ENCODE data around the gene FBXO36.

The FBXO36 gene

GRCh38 chr2:229969921-229970320 is 47.6 kb downstream of the FBXO36 start:
- H3K27me3 ChIP-seq (ENCODE audit: control insufficient read depth, insufficient read depth, low read length) = no peaks in the 10 kb centered on the region

GRCh38 chr2:229970406-229970805 is 48.1 kb downstream of the FBXO36 start:
- H3K36me3 ChIP-seq (ENCODE audit: control insufficient read depth, insufficient read depth, low read length) = no peaks in the 10 kb centered on the region
- H3K27me3 ChIP-seq (ENCODE audit: control insufficient read depth, insufficient read depth, low read length) = no peaks in the 10 kb centered on the region
- no peak overlapping the region for H3K27ac ChIP-seq (ENCODE audit: low read depth, low read length)
- H3K9ac ChIP-seq (ENCODE audit: low read length) = no peak overlapping the region
- H3K4me1 ChIP-seq (ENCODE audit: control insufficient read depth, insufficient read depth, low read length) = peaks cover 4% of the 10 kb centered on the region; the same call in 1 of the 2 replicates
- H3K9me3 ChIP-seq (ENCODE audit: control insufficient read depth, insufficient read depth, low read depth, low read length) = no peaks in the 10 kb centered on the region
- H3K4me3 ChIP-seq (ENCODE audit: low read depth, low read length) = no peak overlapping the region

More at GRCh38 chr2:229969921-229970320, 47.6 kb downstream of the FBXO36 start:
- no peak overlapping the region for H3K9ac ChIP-seq (ENCODE audit: low read length)
- H3K4me1 ChIP-seq (ENCODE audit: control insufficient read depth, insufficient read depth, low read length) = peaks cover 4% of the 10 kb centered on the region; the same call in 1 of the 2 replicates
- no peaks in the 10 kb centered on the region for H3K36me3 ChIP-seq (ENCODE audit: control insufficient read depth, insufficient read depth, low read length)
- no peak overlapping the region for H3K27ac ChIP-seq (ENCODE audit: low read depth, low read length)
- H3K9me3 ChIP-seq (ENCODE audit: control insufficient read depth, insufficient read depth, low read depth, low read length) = no peaks in the 10 kb centered on the region
- H3K4me3 ChIP-seq (ENCODE audit: low read depth, low read length) = no peak overlapping the region

DNA sequence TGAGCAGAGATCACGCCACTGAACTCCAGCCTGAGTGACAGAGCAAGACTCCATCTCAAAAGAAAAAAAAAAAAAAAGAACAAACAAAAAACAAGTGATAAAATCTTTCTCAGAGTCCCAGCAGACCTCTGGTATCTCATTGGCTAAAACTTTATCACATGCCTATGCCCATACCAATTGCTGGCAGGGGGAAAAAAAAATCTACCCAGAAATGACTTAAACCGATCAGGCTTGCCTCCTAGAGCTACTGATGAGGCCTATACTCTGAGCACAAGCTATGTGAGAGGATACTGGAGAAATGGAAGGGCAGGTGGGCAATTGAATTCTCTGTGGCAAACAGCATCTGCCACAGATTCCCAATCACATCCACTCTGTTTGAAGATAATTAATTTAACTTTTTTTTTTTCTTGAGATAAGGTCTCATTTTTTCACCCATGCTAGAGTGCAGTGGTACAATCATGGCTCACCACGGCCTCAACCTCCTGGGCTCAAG is 49.0 kb downstream of the FBXO36 start:
- H3K9ac ChIP-seq (ENCODE audit: low read length) = no peak overlapping the region
- no peak overlapping the region for H3K27ac ChIP-seq (ENCODE audit: low read depth, low read length)
- H3K36me3 ChIP-seq (ENCODE audit: control insufficient read depth, insufficient read depth, low read length) = no peaks in the 10 kb centered on the region
- no peak overlapping the region for H3K4me3 ChIP-seq (ENCODE audit: low read depth, low read length)
- H3K4me1 ChIP-seq (ENCODE audit: control insufficient read depth, insufficient read depth, low read length) = peaks cover 4% of the 10 kb centered on the region; the same call in 1 of the 2 replicates
- no peaks in the 10 kb centered on the region for H3K27me3 ChIP-seq (ENCODE audit: control insufficient read depth, insufficient read depth, low read length)
- H3K9me3 ChIP-seq (ENCODE audit: control insufficient read depth, insufficient read depth, low read depth, low read length) = no peaks in the 10 kb centered on the region

- H3K36me3 ChIP-seq (ENCODE audit: control insufficient read depth, insufficient read depth, low read length) = no peaks in the 10 kb centered on the region
- H3K9ac ChIP-seq (ENCODE audit: low read length) = no peak overlapping the region
- H3K27ac ChIP-seq (ENCODE audit: low read depth, low read length) = no peak overlapping the region
- H3K4me3 ChIP-seq (ENCODE audit: low read depth, low read length) = no peak overlapping the region
- no peaks in the 10 kb centered on the region for H3K9me3 ChIP-seq (ENCODE audit: control insufficient read depth, insufficient read depth, low read depth, low read length)
- H3K27me3 ChIP-seq (ENCODE audit: control insufficient read depth, insufficient read depth, low read length) = no peaks in the 10 kb centered on the region
- peaks cover 4% of the 10 kb centered on the region; the same call in 1 of the 2 replicates for H3K4me1 ChIP-seq (ENCODE audit: control insufficient read depth, insufficient read depth, low read length)
Measured at GRCh38 chr2:229974266-229974665, 52.0 kb downstream of the FBXO36 start.

DNA sequence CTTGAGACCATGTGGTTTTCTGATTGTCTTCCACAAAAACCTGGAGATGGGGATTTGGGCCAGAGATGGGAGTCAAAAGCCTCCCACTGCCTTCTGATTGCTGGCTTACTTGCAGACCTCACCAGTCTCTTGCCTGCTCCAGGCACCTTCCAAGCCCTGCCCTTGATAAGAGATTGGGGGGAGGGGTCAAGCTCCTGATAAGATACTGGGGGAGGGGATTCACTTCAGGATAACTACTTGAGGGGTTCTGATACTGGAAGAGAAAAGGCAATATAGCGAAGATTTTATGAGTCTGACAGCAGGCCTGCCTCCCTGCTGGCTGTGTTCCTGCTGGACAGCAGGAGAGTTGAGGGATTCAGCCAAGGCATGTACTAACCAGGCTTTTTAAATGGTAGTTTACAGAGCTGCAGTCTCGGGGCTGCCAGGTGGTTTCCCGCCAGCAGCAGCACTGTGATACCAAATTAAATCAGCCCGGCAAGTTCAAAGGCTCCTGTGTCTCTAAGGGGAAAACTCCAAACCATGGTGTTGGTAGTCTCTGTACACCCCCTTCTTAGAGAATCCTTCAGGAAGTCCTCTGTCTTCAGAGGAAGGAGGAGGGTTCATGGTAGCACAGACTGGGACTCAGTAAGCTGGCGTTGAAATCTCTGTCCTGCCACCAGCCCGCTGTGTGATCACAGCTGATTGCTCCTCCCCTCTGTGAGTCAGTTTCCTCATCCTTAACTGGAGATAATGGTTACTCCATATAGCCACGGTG is 58.3 kb downstream of the FBXO36 start:
- peak overlapping the region; percentile 14 for H3K9ac ChIP-seq (ENCODE audit: low read length)
- peaks cover 14% of the 10 kb centered on the region for H3K4me1 ChIP-seq (ENCODE audit: control insufficient read depth, insufficient read depth, low read length)
- no peak overlapping the region; the same call in 1 of the 2 replicates for H3K4me3 ChIP-seq (ENCODE audit: low read depth, low read length)
- H3K9me3 ChIP-seq (ENCODE audit: control insufficient read depth, insufficient read depth, low read depth, low read length) = no peaks in the 10 kb centered on the region
- no peaks in the 10 kb centered on the region for H3K27me3 ChIP-seq (ENCODE audit: control insufficient read depth, insufficient read depth, low read length)
- no peaks in the 10 kb centered on the region for H3K36me3 ChIP-seq (ENCODE audit: control insufficient read depth, insufficient read depth, low read length)
- H3K27ac ChIP-seq (ENCODE audit: low read depth, low read length) = peak overlapping the region; percentile 5; the same call in 1 of the 2 replicates

DNA sequence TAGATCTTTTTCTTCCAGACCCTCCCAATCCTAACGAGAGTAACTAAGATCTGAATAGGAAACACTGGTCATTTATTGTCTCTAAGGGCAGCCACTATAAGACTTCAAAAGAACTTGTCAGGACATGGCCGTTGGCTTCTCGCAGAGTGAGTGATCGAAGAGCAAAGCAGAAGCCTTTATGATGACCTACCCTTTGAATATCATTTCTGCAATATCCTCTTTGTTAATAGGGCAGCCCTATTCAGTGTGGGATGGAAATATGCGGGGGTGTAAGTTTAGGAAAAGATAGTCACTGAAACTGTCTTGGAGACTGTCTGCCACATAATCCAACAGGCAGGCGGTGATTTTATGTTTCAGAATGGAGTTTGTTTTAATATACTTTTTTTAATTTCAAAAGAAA is 70.9 kb downstream of the FBXO36 start:
- Histone ChIP-seq H3K36me3 (ENCODE audit: control insufficient read depth, insufficient read depth, low read length) (no peaks in the 10 kb centered on the region), H3K4me1 (ENCODE audit: control insufficient read depth, insufficient read depth, low read length) (no peaks in the 10 kb centered on the region), H3K9me3 (ENCODE audit: control insufficient read depth, insufficient read depth, low read depth, low read length) (0 out of 2 replicates have a peak, but pooled peaks cover 3% of the 10 kb centered on the region), H3K9ac (ENCODE audit: low read length) (no peak overlapping the region), H3K27me3 (ENCODE audit: control insufficient read depth, insufficient read depth, low read length) (no peaks in the 10 kb centered on the region), H3K27ac (ENCODE audit: low read depth, low read length) (no peak overlapping the region), H3K4me3 (ENCODE audit: low read depth, low read length) (no peak overlapping the region)

DNA sequence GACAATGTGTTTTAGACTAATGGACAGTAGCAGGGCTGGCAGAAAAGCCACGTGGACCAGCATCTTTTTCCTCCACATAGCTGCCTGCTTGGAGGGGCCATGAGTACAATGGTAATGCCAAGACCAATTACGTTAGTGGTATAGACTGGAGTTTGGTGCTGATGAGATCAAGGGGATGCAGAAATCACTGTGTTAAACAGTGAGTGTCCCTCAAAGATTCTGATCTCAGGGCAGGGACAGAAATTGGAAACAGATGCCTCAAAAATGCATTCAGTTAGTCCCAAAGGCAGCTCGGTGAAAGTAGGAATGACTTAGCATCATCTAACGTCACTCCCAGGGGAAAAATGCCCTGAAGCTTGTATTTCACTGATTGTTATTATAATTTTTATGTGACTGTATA is 74.0 kb downstream of the FBXO36 start:
- no peaks in the 10 kb centered on the region for H3K4me1 ChIP-seq (ENCODE audit: control insufficient read depth, insufficient read depth, low read length)
- H3K9me3 ChIP-seq (ENCODE audit: control insufficient read depth, insufficient read depth, low read depth, low read length) = 0 out of 2 replicates have a peak, but pooled peaks cover 2% of the 10 kb centered on the region
- H3K9ac ChIP-seq (ENCODE audit: low read length) = no peak overlapping the region
- H3K27ac ChIP-seq (ENCODE audit: low read depth, low read length) = no peak overlapping the region
- no peaks in the 10 kb centered on the region for H3K27me3 ChIP-seq (ENCODE audit: control insufficient read depth, insufficient read depth, low read length)
- H3K4me3 ChIP-seq (ENCODE audit: low read depth, low read length) = no peak overlapping the region
- no peaks in the 10 kb centered on the region for H3K36me3 ChIP-seq (ENCODE audit: control insufficient read depth, insufficient read depth, low read length)

DNA sequence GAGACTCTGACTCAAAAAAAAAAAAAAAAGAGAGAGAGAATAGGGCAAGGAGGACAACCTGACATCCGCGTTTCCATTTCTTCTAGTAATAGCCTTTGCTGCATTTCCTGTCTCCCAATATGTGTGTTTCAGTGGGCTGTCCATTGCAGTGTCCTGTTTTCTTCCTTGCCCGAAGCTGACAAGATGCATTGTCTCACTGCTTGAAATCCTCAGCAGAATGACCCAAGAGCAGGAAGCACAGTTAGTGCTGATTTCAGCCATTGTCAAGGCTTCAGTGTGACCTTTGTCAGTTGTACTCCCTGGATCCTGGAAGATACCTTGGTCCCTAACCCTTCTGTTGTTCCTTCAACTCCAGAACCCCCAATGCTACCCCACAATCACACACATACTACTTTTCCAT is 75.3 kb downstream of the FBXO36 start:
- Histone ChIP-seq H3K9me3 (ENCODE audit: control insufficient read depth, insufficient read depth, low read depth, low read length) (no peaks in the 10 kb centered on the region), H3K9ac (ENCODE audit: low read length) (no peak overlapping the region), H3K4me1 (ENCODE audit: control insufficient read depth, insufficient read depth, low read length) (no peaks in the 10 kb centered on the region), H3K27ac (ENCODE audit: low read depth, low read length) (no peak overlapping the region), H3K36me3 (ENCODE audit: control insufficient read depth, insufficient read depth, low read length) (no peaks in the 10 kb centered on the region), H3K27me3 (ENCODE audit: control insufficient read depth, insufficient read depth, low read length) (no peaks in the 10 kb centered on the region), H3K4me3 (ENCODE audit: low read depth, low read length) (no peak overlapping the region)

- H3K27me3 ChIP-seq (ENCODE audit: control insufficient read depth, insufficient read depth, low read length) = no peaks in the 10 kb centered on the region
- no peaks in the 10 kb centered on the region for H3K4me1 ChIP-seq (ENCODE audit: control insufficient read depth, insufficient read depth, low read length)
- no peaks in the 10 kb centered on the region for H3K9me3 ChIP-seq (ENCODE audit: control insufficient read depth, insufficient read depth, low read depth, low read length)
- H3K36me3 ChIP-seq (ENCODE audit: control insufficient read depth, insufficient read depth, low read length) = no peaks in the 10 kb centered on the region
- no peak overlapping the region for H3K4me3 ChIP-seq (ENCODE audit: low read depth, low read length)
- no peak overlapping the region for H3K27ac ChIP-seq (ENCODE audit: low read depth, low read length)
- no peak overlapping the region for H3K9ac ChIP-seq (ENCODE audit: low read length)
Measured at GRCh38 chr2:230000118-230000841, 78.0 kb downstream of the FBXO36 start.

GRCh38 chr2:230007931-230008707 is 85.8 kb downstream of the FBXO36 start:
- no peaks in the 10 kb centered on the region; the same call in 1 of the 2 replicates for H3K36me3 ChIP-seq (ENCODE audit: control insufficient read depth, insufficient read depth, low read length)
- no peak overlapping the region for H3K27ac ChIP-seq (ENCODE audit: low read depth, low read length)
- no peak overlapping the region for H3K4me3 ChIP-seq (ENCODE audit: low read depth, low read length)
- no peaks in the 10 kb centered on the region for H3K27me3 ChIP-seq (ENCODE audit: control insufficient read depth, insufficient read depth, low read length)
- H3K9me3 ChIP-seq (ENCODE audit: control insufficient read depth, insufficient read depth, low read depth, low read length) = no peaks in the 10 kb centered on the region
- no peak overlapping the region for H3K9ac ChIP-seq (ENCODE audit: low read length)
- no peaks in the 10 kb centered on the region for H3K4me1 ChIP-seq (ENCODE audit: control insufficient read depth, insufficient read depth, low read length)
